ENCODE data around the gene SNCB. TPM values are rescaled to one million over a fixed set of nuclear protein-coding genes. Genes with fewer than 3 reads are reported as not detected.

Gene SNCB
- total and polyA plus RNA-seq, 4 donors, result 13.6 to 271 (median 157) TPM

DNA sequence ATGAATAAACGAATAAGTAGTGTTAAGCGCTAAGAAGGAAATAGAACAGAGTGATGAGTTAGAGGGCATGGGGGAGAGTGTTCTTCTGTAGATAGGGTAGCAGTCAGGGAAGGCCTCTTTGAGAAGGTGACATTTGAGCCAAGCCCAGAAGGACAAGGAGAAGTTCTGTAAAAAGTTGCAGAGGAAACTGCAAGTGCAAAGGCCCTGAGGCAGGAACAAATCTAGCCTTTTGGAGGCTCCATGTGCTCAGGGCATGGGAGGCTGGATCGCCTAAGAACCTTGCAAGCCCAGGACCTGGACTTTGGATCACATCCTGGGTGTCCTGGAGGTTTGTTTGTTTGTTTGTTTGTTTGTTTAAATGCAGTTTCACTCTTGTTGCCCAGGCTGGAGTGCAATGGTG, 8.1 kb upstream of the SNCB start:
- no peak for DNase-seq (ENCODE audit: low read depth in 4 of 6, low spot score in 6 of 6)
- 93% methylated on average over 3 of the region's 3 CpGs for WGBS (ENCODE audit: insufficient coverage)
- Histone ChIP-seq H3K4me3 (ENCODE audit: low read depth, low read length) (no peak overlapping the region), H3K9me3 (ENCODE audit: control insufficient read depth, insufficient read depth, low read length) (no peaks in the 10 kb centered on the region), H3K27me3 (ENCODE audit: control insufficient read depth, insufficient read depth, low read length) (peaks cover 16% of the 10 kb centered on the region), H3K4me1 (ENCODE audit: control insufficient read depth, insufficient read depth, low read length) (peaks cover 12% of the 10 kb centered on the region), H3K36me3 (ENCODE audit: control insufficient read depth, insufficient read depth, low read length) (no peaks in the 10 kb centered on the region), H3K27ac (ENCODE audit: low read depth, low read length) (no peak overlapping the region)

- WGBS (ENCODE audit: insufficient coverage), result 49% methylated on average over 4 of the region's 4 CpGs
- Histone ChIP-seq H3K4me3 (ENCODE audit: low read depth, low read length) (no peak overlapping the region), H3K4me1 (ENCODE audit: control insufficient read depth, insufficient read depth, low read length) (peaks cover 12% of the 10 kb centered on the region)
Observed at GRCh38 chr5:176637556-176637955, 7.2 kb upstream of the SNCB start.

DNA sequence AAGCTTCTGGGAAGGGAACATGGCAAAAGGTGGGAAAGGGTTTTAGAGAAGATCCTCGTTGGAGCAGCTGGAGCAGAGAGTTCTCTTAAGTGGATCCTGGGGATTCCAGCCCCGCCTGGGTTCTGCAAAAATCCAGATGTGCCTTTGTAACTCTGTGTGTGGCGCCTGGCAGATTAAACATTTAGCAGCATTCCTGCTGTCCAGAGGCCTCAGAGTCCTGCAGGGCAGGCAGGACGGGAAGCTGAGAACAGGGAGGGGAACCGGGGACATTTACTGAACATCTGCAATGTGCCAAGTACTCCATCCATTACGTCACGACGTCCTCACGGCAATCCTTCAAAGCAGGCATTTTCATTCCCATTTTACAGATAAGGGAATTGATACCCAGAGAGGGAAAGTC, 6.1 kb upstream of the SNCB start:
- Histone ChIP-seq H3K27me3 (ENCODE audit: control insufficient read depth, insufficient read depth, low read length) (peaks cover 31% of the 10 kb centered on the region), H3K27ac (ENCODE audit: low read depth, low read length) (no peak overlapping the region), H3K9me3 (ENCODE audit: control insufficient read depth, insufficient read depth, low read length) (no peaks in the 10 kb centered on the region), H3K4me1 (ENCODE audit: control insufficient read depth, insufficient read depth, low read length) (peaks cover 14% of the 10 kb centered on the region), H3K4me3 (ENCODE audit: low read depth, low read length) (no peak overlapping the region), H3K36me3 (ENCODE audit: control insufficient read depth, insufficient read depth, low read length) (no peaks in the 10 kb centered on the region)
- DNase-seq (ENCODE audit: low read depth in 4 of 6, low spot score in 6 of 6), result no peak
- 49% methylated on average over 4 of the region's 9 CpGs for WGBS (ENCODE audit: insufficient coverage)

More at GRCh38 chr5:176637556-176637955, 7.2 kb upstream of the SNCB start:
- Histone ChIP-seq H3K27me3 (ENCODE audit: control insufficient read depth, insufficient read depth, low read length) (peaks cover 23% of the 10 kb centered on the region), H3K9me3 (ENCODE audit: control insufficient read depth, insufficient read depth, low read length) (no peaks in the 10 kb centered on the region), H3K36me3 (ENCODE audit: control insufficient read depth, insufficient read depth, low read length) (no peaks in the 10 kb centered on the region), H3K27ac (ENCODE audit: low read depth, low read length) (no peak overlapping the region)
- no peak for DNase-seq (ENCODE audit: low read depth in 4 of 6, low spot score in 6 of 6)

DNA sequence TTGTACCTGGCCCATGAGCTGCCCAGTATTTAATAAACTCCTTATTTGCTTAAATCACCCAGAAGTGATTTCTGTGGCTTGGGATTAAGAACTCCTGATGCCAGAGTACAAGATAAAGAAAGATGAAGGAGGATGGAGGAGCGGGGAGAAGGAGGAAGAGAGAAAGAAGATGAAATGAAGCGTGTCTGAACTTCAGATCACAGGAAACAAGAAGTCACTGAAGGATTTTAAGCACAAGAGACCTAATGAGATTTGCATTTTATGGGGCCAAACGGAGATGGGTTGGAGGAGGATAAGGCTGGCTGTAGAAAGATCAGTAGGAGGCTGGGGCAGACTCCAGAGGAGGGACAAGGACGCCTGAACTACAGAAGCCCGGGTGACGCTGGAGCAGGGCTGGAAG, 3.3 kb upstream of the SNCB start:
- Histone ChIP-seq H3K9me3 (ENCODE audit: control insufficient read depth, insufficient read depth, low read length) (no peaks in the 10 kb centered on the region), H3K4me1 (ENCODE audit: control insufficient read depth, insufficient read depth, low read length) (peaks cover 18% of the 10 kb centered on the region), H3K36me3 (ENCODE audit: control insufficient read depth, insufficient read depth, low read length) (no peaks in the 10 kb centered on the region), H3K27ac (ENCODE audit: low read depth, low read length) (no peak overlapping the region), H3K4me3 (ENCODE audit: low read depth, low read length) (no peak overlapping the region), H3K27me3 (ENCODE audit: control insufficient read depth, insufficient read depth, low read length) (peaks cover 57% of the 10 kb centered on the region)
- no peak for DNase-seq (ENCODE audit: low read depth in 4 of 6, low spot score in 6 of 6)
- 18% methylated on average over 6 of the region's 6 CpGs for WGBS (ENCODE audit: insufficient coverage)

- Histone ChIP-seq H3K36me3 (ENCODE audit: control insufficient read depth, insufficient read depth, low read length) (no peaks in the 10 kb centered on the region), H3K4me1 (ENCODE audit: control insufficient read depth, insufficient read depth, low read length) (peaks cover 18% of the 10 kb centered on the region), H3K9me3 (ENCODE audit: control insufficient read depth, insufficient read depth, low read length) (no peaks in the 10 kb centered on the region), H3K27me3 (ENCODE audit: control insufficient read depth, insufficient read depth, low read length) (peaks cover 60% of the 10 kb centered on the region), H3K27ac (ENCODE audit: low read depth, low read length) (no peak overlapping the region), H3K4me3 (ENCODE audit: low read depth, low read length) (no peak overlapping the region)
- WGBS (ENCODE audit: insufficient coverage), result 78% methylated on average over 2 of the region's 2 CpGs
- peak in 1 of 6 donors; percentile 55 for DNase-seq (ENCODE audit: low read depth in 4 of 6, low spot score in 6 of 6)
Observed at GRCh38 chr5:176632745-176633144, 2.4 kb upstream of the SNCB start.

DNA sequence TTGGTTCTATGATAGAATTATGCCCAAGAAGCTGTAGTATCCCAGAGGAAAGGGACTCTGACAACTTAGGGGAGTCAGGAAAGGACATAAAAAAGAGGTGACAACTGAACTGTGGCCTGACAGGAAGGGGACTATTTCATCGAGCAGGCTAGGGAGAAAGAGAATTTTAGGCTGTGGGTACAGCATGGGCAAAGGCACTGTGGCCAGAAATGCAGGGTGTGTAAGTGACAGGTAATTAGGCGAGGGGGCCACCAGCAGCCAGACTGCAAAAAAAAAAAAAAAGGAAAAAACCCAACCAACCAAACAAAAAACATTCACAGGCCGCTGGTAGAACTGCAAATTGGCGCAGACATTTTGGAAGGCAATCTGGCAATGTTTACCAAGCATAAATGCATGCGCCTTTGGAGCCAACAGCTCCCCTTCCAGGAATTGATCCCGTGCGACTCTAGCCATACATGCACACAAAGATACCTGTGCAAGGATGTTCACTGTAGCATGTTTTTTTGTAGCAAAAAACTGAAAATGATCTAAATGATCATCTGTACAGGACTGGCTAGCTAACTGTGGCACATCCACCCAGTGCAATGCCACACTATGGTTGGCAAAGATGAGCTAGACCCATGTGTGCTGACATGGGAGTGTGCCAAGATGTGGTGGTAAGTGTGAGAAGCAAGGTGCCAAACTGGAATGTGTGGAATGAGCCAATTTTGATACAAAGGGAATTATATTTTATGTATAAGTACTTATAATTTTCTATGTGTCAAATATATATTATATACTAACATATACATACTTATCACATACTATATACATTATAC, 1.3 kb upstream of the SNCB start:
- H3K27me3 ChIP-seq (ENCODE audit: control insufficient read depth, insufficient read depth, low read length), result peaks cover 66% of the 10 kb centered on the region
- no peaks in the 10 kb centered on the region for H3K36me3 ChIP-seq (ENCODE audit: control insufficient read depth, insufficient read depth, low read length)
- 72% methylated on average over 4 of the region's 7 CpGs for WGBS (ENCODE audit: insufficient coverage)
- H3K27ac ChIP-seq (ENCODE audit: low read depth, low read length), result no peak overlapping the region
- H3K4me1 ChIP-seq (ENCODE audit: control insufficient read depth, insufficient read depth, low read length), result peaks cover 18% of the 10 kb centered on the region
- peak in 2 of 6 donors; percentile 52 to 90 for DNase-seq (ENCODE audit: low read depth in 4 of 6, low spot score in 6 of 6)
- H3K9me3 ChIP-seq (ENCODE audit: control insufficient read depth, insufficient read depth, low read length), result no peaks in the 10 kb centered on the region
- H3K4me3 ChIP-seq (ENCODE audit: low read depth, low read length), result peak overlapping the region; percentile 44

- 7% methylated on average over 17 of the region's 20 CpGs for WGBS (ENCODE audit: insufficient coverage)
- peaks cover 68% of the 10 kb centered on the region for H3K27me3 ChIP-seq (ENCODE audit: control insufficient read depth, insufficient read depth, low read length)
- H3K9me3 ChIP-seq (ENCODE audit: control insufficient read depth, insufficient read depth, low read length), result no peaks in the 10 kb centered on the region
- DNase-seq (ENCODE audit: low read depth in 4 of 6, low spot score in 6 of 6), result no peak
- H3K4me3 ChIP-seq (ENCODE audit: low read depth, low read length), result peak overlapping the region; percentile 44
- peaks cover 18% of the 10 kb centered on the region for H3K4me1 ChIP-seq (ENCODE audit: control insufficient read depth, insufficient read depth, low read length)
- H3K36me3 ChIP-seq (ENCODE audit: control insufficient read depth, insufficient read depth, low read length), result peaks cover 7% of the 10 kb centered on the region
- H3K27ac ChIP-seq (ENCODE audit: low read depth, low read length), result no peak overlapping the region
Observed at GRCh38 chr5:176630681-176631222, 418 bp upstream of the SNCB start.

DNA sequence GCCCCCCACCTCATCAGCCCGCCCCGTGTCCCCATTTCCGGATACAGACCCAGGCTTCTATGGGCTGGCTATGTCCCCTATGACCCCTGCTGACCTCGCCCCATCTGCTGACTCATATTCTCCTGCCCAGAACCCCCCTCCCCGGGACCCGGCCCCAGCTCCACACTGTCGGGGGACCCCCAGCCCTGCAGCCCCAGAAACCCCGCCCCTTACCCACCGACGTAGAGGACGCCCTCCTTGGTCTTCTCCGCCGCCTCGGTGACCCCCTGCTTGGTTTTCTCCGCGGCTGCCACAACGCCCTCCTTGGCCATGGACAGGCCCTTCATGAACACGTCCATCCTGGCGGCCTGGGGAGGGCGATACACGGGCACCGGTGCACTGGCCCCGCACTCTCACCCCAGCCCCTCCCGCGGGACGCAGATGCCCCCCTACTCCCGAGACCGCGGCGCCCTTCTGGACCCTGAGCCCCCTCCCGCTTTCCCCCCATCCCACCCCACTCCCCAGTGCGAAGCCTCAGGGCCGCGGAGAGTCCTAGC, 949 bp downstream of the SNCB start:
- no peak overlapping the region for H3K27ac ChIP-seq (ENCODE audit: low read depth, low read length)
- WGBS (ENCODE audit: insufficient coverage), result 5% methylated on average over 34 of the region's 34 CpGs
- no peak for DNase-seq (ENCODE audit: low read depth in 4 of 6, low spot score in 6 of 6)

DNA sequence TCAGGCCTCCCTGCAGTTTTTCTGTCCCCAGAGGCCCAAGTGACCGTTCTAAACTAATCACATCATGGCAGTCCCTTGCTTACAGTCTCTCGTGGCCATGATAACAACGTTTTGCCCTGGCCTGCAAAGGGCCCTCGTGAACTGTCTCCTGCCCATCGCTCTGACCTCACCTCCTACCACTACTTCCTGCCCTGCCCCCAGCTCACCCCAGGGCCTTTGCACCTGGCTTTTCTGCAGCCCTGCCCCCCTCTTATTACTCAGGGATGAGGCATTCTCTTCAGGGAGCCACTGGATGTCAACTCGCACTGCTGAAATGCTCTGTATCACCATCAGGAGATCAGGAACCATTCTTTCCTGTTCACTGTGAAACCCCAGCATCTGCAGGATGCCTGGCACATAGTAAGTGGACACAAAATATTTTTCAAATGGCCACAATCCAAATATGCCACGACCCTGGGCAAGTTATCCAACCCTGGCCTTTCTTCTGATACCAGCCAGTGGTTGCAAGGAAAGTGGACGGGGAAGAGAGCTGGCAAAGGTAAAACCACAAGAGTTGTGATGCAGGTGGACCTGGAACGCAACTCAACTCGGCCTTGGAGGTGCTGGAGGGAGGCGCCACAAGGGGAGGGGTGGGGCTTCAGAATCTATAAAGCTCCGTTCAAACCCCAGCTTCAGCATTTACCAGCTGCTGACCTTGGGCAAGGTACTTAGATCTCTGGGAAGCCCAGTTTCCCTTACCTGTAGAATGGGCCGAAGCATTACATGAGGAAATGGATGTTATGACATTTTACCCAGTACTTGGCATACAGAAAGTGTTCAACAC, 1.7 kb downstream of the SNCB start:
- peaks cover 61% of the 10 kb centered on the region for H3K27me3 ChIP-seq (ENCODE audit: control insufficient read depth, insufficient read depth, low read length)
- H3K4me1 ChIP-seq (ENCODE audit: control insufficient read depth, insufficient read depth, low read length), result peaks cover 18% of the 10 kb centered on the region
- H3K4me3 ChIP-seq (ENCODE audit: low read depth, low read length), result no peak overlapping the region
- no peak overlapping the region for H3K27ac ChIP-seq (ENCODE audit: low read depth, low read length)
- peaks cover 11% of the 10 kb centered on the region for H3K36me3 ChIP-seq (ENCODE audit: control insufficient read depth, insufficient read depth, low read length)
- WGBS (ENCODE audit: insufficient coverage), result 54% methylated on average over 12 of the region's 13 CpGs
- H3K9me3 ChIP-seq (ENCODE audit: control insufficient read depth, insufficient read depth, low read length), result no peaks in the 10 kb centered on the region
- DNase-seq (ENCODE audit: low read depth in 4 of 6, low spot score in 6 of 6), result no peak

More for the DNA sequence above, 949 bp downstream of the SNCB start:
- no peaks in the 10 kb centered on the region for H3K9me3 ChIP-seq (ENCODE audit: control insufficient read depth, insufficient read depth, low read length)
- H3K4me3 ChIP-seq (ENCODE audit: low read depth, low read length), result peak overlapping the region; percentile 30
- peaks cover 68% of the 10 kb centered on the region for H3K27me3 ChIP-seq (ENCODE audit: control insufficient read depth, insufficient read depth, low read length)
- peaks cover 18% of the 10 kb centered on the region for H3K4me1 ChIP-seq (ENCODE audit: control insufficient read depth, insufficient read depth, low read length)
- peaks cover 7% of the 10 kb centered on the region for H3K36me3 ChIP-seq (ENCODE audit: control insufficient read depth, insufficient read depth, low read length)
